ENCODE measurements around the gene NRXN3.

GRCh38 chr14:78243187-78243586, 73.0 kb downstream of the NRXN3 start:
- no peak for TF ChIP-seq CTCF (IDR thresholded peaks at IDR 0.05)
- no peak for TF ChIP-seq POLR2A (IDR thresholded peaks at IDR 0.05)
